IMR-90 (cell line): ENCODE data around the gene GPR32. TPM values are rescaled to one million over a fixed set of nuclear protein-coding genes. Genes with fewer than 3 reads are reported as not detected.

Experiments used
- ATAC-seq: fragments of 200-7000 bp; cut with Tn5 transposase; 2 replicates; pipeline ENCODE4 v1.9.1; 2020; ENCODE audit warnings: low read depth, mild to moderate bottlenecking, moderate library complexity
- BruUV-seq: library from RNA; stranded (reverse); fragments of 400-500 nt; replicated peaks from 2 replicates; lab custom pipeline; 2021; lab: Mats Ljungman, UMichigan
- CTCF ChIA-PET: fragments of 300-600 bp; formaldehyde crosslinking; extraction: SDS; loops from one replicate; lab custom pipeline; 2021; ENCODE audit warnings: antibody characterized with exemption; lab: Yijun Ruan, JAX
- POLR2A ChIA-PET: fragments of 300-600 bp; sonication (Branson Sonifier 250); formaldehyde crosslinking; loops from one replicate; lab custom pipeline; 2022; ENCODE audit warnings: antibody characterized with exemption; ENCODE audit not compliant: unreplicated experiment; lab: Charles Lee
- DNase-seq: peaks from one replicate; pipeline ENCODE4 v3.0.0; 2013
- H2AFZ ChIP-seq: replicated peaks from 2 replicates; pipeline ENCODE3; 2013; ENCODE audit warnings: low read length, mild to moderate bottlenecking; ENCODE audit not compliant: poor library complexity
- H2AK5ac ChIP-seq: 2 replicates; pipeline ENCODE4 v1.6.1; 2013; ENCODE audit warnings: low read depth, low read length, inconsistent platforms
- H2AK9ac ChIP-seq: replicated peaks from 2 replicates; pipeline ENCODE3; 2013; ENCODE audit warnings: mild to moderate bottlenecking, low read depth, low read length, moderate library complexity; ENCODE audit not compliant: poor library complexity
- H2BK120ac ChIP-seq: 2 replicates; pipeline ENCODE4 v1.6.1; 2013; ENCODE audit warnings: low read depth, low read length, inconsistent platforms
- H2BK15ac ChIP-seq: 3 replicates; pipeline ENCODE4 v1.6.1; 2013; ENCODE audit warnings: low read depth, low read length, inconsistent platforms
- H2BK20ac ChIP-seq: 2 replicates; pipeline ENCODE4 v1.6.1; 2013; ENCODE audit warnings: low read depth, mild to moderate bottlenecking, inconsistent platforms, low read length, moderate library complexity
- H2BK5ac ChIP-seq: 2 replicates; pipeline ENCODE4 v1.6.1; 2013; ENCODE audit warnings: mild to moderate bottlenecking, low read depth, low read length, inconsistent platforms; ENCODE audit not compliant: poor library complexity, severe bottlenecking
- H3K14ac ChIP-seq: replicated peaks from 2 replicates; pipeline ENCODE4 v1.6.1; 2013; ENCODE audit warnings: low read depth, low read length, inconsistent platforms
- H3K18ac ChIP-seq: 2 replicates; pipeline ENCODE4 v1.6.1; 2013; ENCODE audit warnings: low read depth, low read length, control low read depth
- H3K23ac ChIP-seq: 2 replicates; pipeline ENCODE4 v1.6.1; 2013; ENCODE audit warnings: low read depth, low read length, inconsistent platforms
- H3K27ac ChIP-seq: 2 replicates; pipeline ENCODE4 v1.5.1; 2013; ENCODE audit warnings: mild to moderate bottlenecking, control low read depth, low read length; ENCODE audit not compliant: insufficient read depth
- H3K27me3 ChIP-seq: 2 replicates; pipeline ENCODE4 v1.6.1; 2013; ENCODE audit warnings: low read length; ENCODE audit not compliant: control insufficient read depth, insufficient read depth
- H3K36me3 ChIP-seq: 2 replicates; pipeline ENCODE4 v1.6.1; 2013; ENCODE audit warnings: low read length, mixed read lengths; ENCODE audit not compliant: control insufficient read depth, insufficient read depth
- H3K4ac ChIP-seq: 2 replicates; pipeline ENCODE4 v1.6.1; 2013; ENCODE audit warnings: low read depth, low read length, inconsistent platforms
- H3K4me1 ChIP-seq: 2 replicates; pipeline ENCODE4 v1.6.1; 2013; ENCODE audit warnings: low read length, mixed read lengths; ENCODE audit not compliant: control insufficient read depth, insufficient read depth
- H3K4me2 ChIP-seq: 2 replicates; pipeline ENCODE4 v1.6.1; 2013; ENCODE audit warnings: low read depth, mild to moderate bottlenecking, control low read depth, low read length, moderate library complexity
- H3K4me3 ChIP-seq: 2 replicates; pipeline ENCODE4 v1.5.1; 2013; ENCODE audit warnings: low read depth, mild to moderate bottlenecking, control low read depth, low read length, moderate library complexity; ENCODE audit not compliant: insufficient read depth
- H3K56ac ChIP-seq: 2 replicates; pipeline ENCODE4 v1.6.1; 2013; ENCODE audit warnings: low read length, inconsistent platforms; ENCODE audit not compliant: insufficient read depth; ENCODE audit errors: extremely low read depth
- H3K79me1 ChIP-seq, 2 experiments: 2 replicates each; pipeline ENCODE4 v1.6.1; 2013; ENCODE audit warnings: low read length in 2 of 2, inconsistent platforms in 1 of 2, low read depth in 1 of 2
- H3K9ac ChIP-seq: 2 replicates; pipeline ENCODE4 v1.6.1; 2013; ENCODE audit warnings: low read depth, low read length, control low read depth
- H3K9me1 ChIP-seq: 2 replicates; pipeline ENCODE4 v1.6.1; 2013; ENCODE audit warnings: low read length, inconsistent platforms; ENCODE audit not compliant: insufficient read depth
- H3K9me3 ChIP-seq: 2 replicates; pipeline ENCODE4 v1.6.1; 2013; ENCODE audit warnings: low read length; ENCODE audit not compliant: control insufficient read depth, insufficient read depth
- H4K20me1 ChIP-seq: 2 replicates; pipeline ENCODE4 v1.6.1; 2013; ENCODE audit warnings: low read length, inconsistent platforms; ENCODE audit not compliant: insufficient read depth
- H4K5ac ChIP-seq: 2 replicates; pipeline ENCODE4 v1.6.1; 2013; ENCODE audit warnings: mild to moderate bottlenecking, low read depth, low read length, control low read depth
- H4K8ac ChIP-seq, 2 experiments: 2 replicates each; pipeline ENCODE4 v1.6.1; 2013; ENCODE audit warnings: low read depth in 2 of 2, low read length in 2 of 2, control low read depth in 1 of 2, inconsistent platforms in 1 of 2
- H4K91ac ChIP-seq: 2 replicates; pipeline ENCODE4 v1.6.1; 2013; ENCODE audit warnings: low read depth, low read length, inconsistent platforms; ENCODE audit not compliant: insufficient read depth
- CEBPB ChIP-seq: IDR thresholded peaks from 2 replicates; pipeline ENCODE4 v1.6.1; 2012; ENCODE audit warnings: low read depth, low read length, improper control_type of control experiment
- CHD1 ChIP-seq: IDR thresholded peaks from 2 replicates; pipeline ENCODE4 v1.6.1; 2012; ENCODE audit warnings: low read depth, low read length, improper control_type of control experiment
- FOS ChIP-seq: fragments of 150-350 bp; IDR thresholded peaks from 2 replicates; pipeline ENCODE4 v1.6.1; 2016; ENCODE audit warnings: low read depth, low read length
- MAFK ChIP-seq: IDR thresholded peaks from 2 replicates; pipeline ENCODE4 v1.6.1; 2012; ENCODE audit warnings: low read depth, low read length, improper control_type of control experiment
- MAZ ChIP-seq: IDR thresholded peaks from 2 replicates; pipeline ENCODE4 v1.6.1; 2012; ENCODE audit warnings: low read depth, mild to moderate bottlenecking, low read length, improper control_type of control experiment, moderate library complexity, borderline replicate concordance
- MXI1 ChIP-seq: IDR thresholded peaks from 2 replicates; pipeline ENCODE4 v1.6.1; 2012; ENCODE audit warnings: low read depth, mild to moderate bottlenecking, low read length, moderate library complexity, borderline replicate concordance
- NFE2L2 ChIP-seq: fragments of 150-350 bp; IDR thresholded peaks from 2 replicates; pipeline ENCODE4 v1.6.1; 2016; ENCODE audit warnings: low read depth, mild to moderate bottlenecking, low read length
- POLR2A ChIP-seq: IDR thresholded peaks from 2 replicates; pipeline ENCODE4 v1.6.1; 2012; ENCODE audit warnings: mild to moderate bottlenecking, low read depth, low read length
- RAD21 ChIP-seq: IDR thresholded peaks from 2 replicates; pipeline ENCODE4 v1.6.1; 2012; ENCODE audit warnings: low read length, improper control_type of control experiment
- RCOR1 ChIP-seq: IDR thresholded peaks from 2 replicates; pipeline ENCODE4 v1.6.1; 2012; ENCODE audit warnings: mild to moderate bottlenecking, low read length, improper control_type of control experiment; ENCODE audit not compliant: insufficient replicate concordance
- RFX5 ChIP-seq: IDR thresholded peaks from 2 replicates; pipeline ENCODE4 v1.8.0; 2012; ENCODE audit warnings: low read depth, mild to moderate bottlenecking, low read length, moderate library complexity
- SMC3 ChIP-seq: fragments of 150-350 bp; IDR thresholded peaks from 2 replicates; pipeline ENCODE4 v1.6.1; 2016; ENCODE audit warnings: low read depth, mild to moderate bottlenecking, antibody characterized with exemption, low read length, moderate library complexity
- WGBS, 2 experiments: methylation state at CpG; one replicate each; pipeline versions ENCODE4 v1.1.5 to v1.1.7; 2013; ENCODE audit warnings: missing lambda C conversion rate in 2 of 2; ENCODE audit not compliant: insufficient read length in 1 of 2; ENCODE audit errors: extremely low coverage in 2 of 2; 5-methylcytosine and 5-hydroxymethylcytosine counted together
- dilution Hi-C: fragments of 300-500 bp; cut with HindIII; formaldehyde crosslinking; loops from one replicate; pipeline ENCODE4 v1.14.3; 2018; ENCODE audit warnings: low sequenced_read_pairs; ENCODE audit not compliant: unreplicated experiment
- in situ Hi-C: fragments of 300-500 bp; cut with MboI; formaldehyde crosslinking; loops from 3 replicates; pipeline ENCODE4 v1.14.3; 2019; ENCODE audit warnings: low sequenced_read_pairs, inconsistent platforms, mixed read lengths
- intact Hi-C: fragments of 100-400 bp; cut with micrococcal nuclease; formaldehyde crosslinking; loops from 2 replicates; pipeline ENCODE4 v1.10.0; 2022
- polyA plus RNA-seq, 3 experiments: library from polyadenylated mRNA; depleted of rRNA; stranded (reverse); fragments of >200 nt; gene quantifications; 2 replicates each; pipeline ENCODE4 v1.2.3, GENCODE V29; 2012; ENCODE audit warnings: low replicate concordance in 1 of 3
- total RNA-seq: library from RNA; depleted of rRNA; stranded (reverse); fragments of >200 nt; gene quantifications from 2 replicates; pipeline ENCODE4 v1.2.3, GENCODE V29; 2012
- TF ChIP-seq, protein P1 (sequence below): fragments of 150-350 bp; IDR thresholded peaks from 2 replicates; pipeline ENCODE4 v1.6.1; 2017; ENCODE audit warnings: mild to moderate bottlenecking, antibody characterized with exemption, low read length, low read depth
- TF ChIP-seq, protein P2 (sequence below): conservative IDR thresholded peaks from 2 replicates; pipeline ENCODE4 v1.5.1; 2012; ENCODE audit warnings: mild to moderate bottlenecking, low read depth, low read length, improper control_type of control experiment
- TF ChIP-seq, protein P3 (sequence below): fragments of 150-350 bp; IDR thresholded peaks from 2 replicates; pipeline ENCODE4 v1.6.1; 2016; ENCODE audit warnings: low read depth, mild to moderate bottlenecking, low read length, moderate library complexity, borderline replicate concordance

Gene GPR32
- total and polyA plus RNA-seq, 2 of the 4 experiments (the other 2 are of a cell fraction) = not detected

DNA sequence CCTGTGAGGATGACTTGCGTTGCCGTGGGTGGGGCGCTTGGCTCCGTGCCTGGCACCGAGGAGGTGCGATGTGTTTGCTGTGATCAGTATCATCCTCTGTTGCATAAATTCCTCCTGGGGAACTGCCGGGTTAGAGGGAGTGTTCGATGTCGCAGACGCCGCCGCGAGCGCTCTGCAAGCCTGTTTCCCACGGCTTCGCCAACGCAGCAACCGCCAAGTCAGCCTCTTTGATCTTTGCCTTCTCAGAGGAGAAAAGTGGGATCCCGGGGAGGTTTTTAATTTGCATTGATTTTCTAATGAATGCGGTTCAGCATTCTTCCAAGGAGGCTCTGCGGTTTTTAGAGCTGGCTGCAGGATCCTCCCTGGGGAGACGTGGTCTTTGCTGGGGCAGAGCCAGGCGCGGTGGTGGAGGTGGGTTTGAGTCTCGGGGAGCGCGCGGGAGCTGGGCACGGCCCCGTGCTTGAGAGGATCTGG, 7.6 kb downstream of the GPR32 start:
- no peak overlapping the region for H3K18ac ChIP-seq
- no peak overlapping the region for H2BK20ac ChIP-seq
- TF ChIP-seq FOS (no peak), MAZ (no peak), CHD1 (no peak), SMC3 (no peak), MAFK (no peak), RAD21 (no peak), CEBPB (no peak), NFE2L2 (no peak), RCOR1 (no peak), RFX5 (no peak), MXI1 (no peak), POLR2A (no peak)
- TF ChIP-seq, protein P1, sequence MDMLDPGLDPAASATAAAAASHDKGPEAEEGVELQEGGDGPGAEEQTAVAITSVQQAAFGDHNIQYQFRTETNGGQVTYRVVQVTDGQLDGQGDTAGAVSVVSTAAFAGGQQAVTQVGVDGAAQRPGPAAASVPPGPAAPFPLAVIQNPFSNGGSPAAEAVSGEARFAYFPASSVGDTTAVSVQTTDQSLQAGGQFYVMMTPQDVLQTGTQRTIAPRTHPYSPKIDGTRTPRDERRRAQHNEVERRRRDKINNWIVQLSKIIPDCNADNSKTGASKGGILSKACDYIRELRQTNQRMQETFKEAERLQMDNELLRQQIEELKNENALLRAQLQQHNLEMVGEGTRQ = no peak
- TF ChIP-seq, protein P2, sequence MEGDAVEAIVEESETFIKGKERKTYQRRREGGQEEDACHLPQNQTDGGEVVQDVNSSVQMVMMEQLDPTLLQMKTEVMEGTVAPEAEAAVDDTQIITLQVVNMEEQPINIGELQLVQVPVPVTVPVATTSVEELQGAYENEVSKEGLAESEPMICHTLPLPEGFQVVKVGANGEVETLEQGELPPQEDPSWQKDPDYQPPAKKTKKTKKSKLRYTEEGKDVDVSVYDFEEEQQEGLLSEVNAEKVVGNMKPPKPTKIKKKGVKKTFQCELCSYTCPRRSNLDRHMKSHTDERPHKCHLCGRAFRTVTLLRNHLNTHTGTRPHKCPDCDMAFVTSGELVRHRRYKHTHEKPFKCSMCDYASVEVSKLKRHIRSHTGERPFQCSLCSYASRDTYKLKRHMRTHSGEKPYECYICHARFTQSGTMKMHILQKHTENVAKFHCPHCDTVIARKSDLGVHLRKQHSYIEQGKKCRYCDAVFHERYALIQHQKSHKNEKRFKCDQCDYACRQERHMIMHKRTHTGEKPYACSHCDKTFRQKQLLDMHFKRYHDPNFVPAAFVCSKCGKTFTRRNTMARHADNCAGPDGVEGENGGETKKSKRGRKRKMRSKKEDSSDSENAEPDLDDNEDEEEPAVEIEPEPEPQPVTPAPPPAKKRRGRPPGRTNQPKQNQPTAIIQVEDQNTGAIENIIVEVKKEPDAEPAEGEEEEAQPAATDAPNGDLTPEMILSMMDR = no peak
- TF ChIP-seq, protein P3, sequence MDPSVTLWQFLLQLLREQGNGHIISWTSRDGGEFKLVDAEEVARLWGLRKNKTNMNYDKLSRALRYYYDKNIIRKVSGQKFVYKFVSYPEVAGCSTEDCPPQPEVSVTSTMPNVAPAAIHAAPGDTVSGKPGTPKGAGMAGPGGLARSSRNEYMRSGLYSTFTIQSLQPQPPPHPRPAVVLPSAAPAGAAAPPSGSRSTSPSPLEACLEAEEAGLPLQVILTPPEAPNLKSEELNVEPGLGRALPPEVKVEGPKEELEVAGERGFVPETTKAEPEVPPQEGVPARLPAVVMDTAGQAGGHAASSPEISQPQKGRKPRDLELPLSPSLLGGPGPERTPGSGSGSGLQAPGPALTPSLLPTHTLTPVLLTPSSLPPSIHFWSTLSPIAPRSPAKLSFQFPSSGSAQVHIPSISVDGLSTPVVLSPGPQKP = no peak
- H4K8ac ChIP-seq = no peak overlapping the region
- POLR2A ChIA-PET = no interaction called here
- CTCF ChIA-PET = interaction anchor here (1.0 kb wide), 1 partner anchor 240 kb away, joined by 6 read pairs; no protein-coding TSS in a partner anchor
- H2BK5ac ChIP-seq = no peak overlapping the region
- no peak overlapping the region for H3K4me2 ChIP-seq
- in situ Hi-C loops = loop anchor here (5.0 kb wide), 1 partner anchor 71 kb away; no protein-coding TSS in a partner anchor
- peaks cover 32% of the 10 kb centered on the region for H3K27me3 ChIP-seq
- H3K4ac ChIP-seq = no peak overlapping the region
- H2AK5ac ChIP-seq = no peak overlapping the region
- H2AFZ ChIP-seq = no peak overlapping the region
- no peak overlapping the region for H4K5ac ChIP-seq
- DNase-seq (peak; percentile 14), ATAC-seq (peak; percentile 24; the same call in 1 of the 2 replicates)
- H3K14ac ChIP-seq = no peak overlapping the region
- H3K4me1 ChIP-seq = no peaks in the 10 kb centered on the region
- H3K9me1 ChIP-seq = no peaks in the 10 kb centered on the region
- H3K9ac ChIP-seq = no peak overlapping the region
- H4K91ac ChIP-seq = no peak overlapping the region
- no peaks in the 10 kb centered on the region for H3K36me3 ChIP-seq
- intact Hi-C loops = no loop called here
- no peak overlapping the region for H2BK15ac ChIP-seq
- no peaks in the 10 kb centered on the region for H4K20me1 ChIP-seq
- dilution Hi-C loops = no loop called here
- WGBS, 2 experiments = 3% methylated on average over 18 of the region's 30 CpGs; no CpG with 5 or more reads in 1 of the 2 experiments
- H3K9me3 ChIP-seq = no peaks in the 10 kb centered on the region
- no peak overlapping the region for H3K4me3 ChIP-seq
- no peak overlapping the region for H3K27ac ChIP-seq
- H3K79me1 ChIP-seq = no peaks in the 10 kb centered on the region
- H3K56ac ChIP-seq = no peak overlapping the region
- H2BK120ac ChIP-seq = no peak overlapping the region
- no TSS peak for BruUV-seq
- no peak overlapping the region for H2AK9ac ChIP-seq
- H3K23ac ChIP-seq = no peak overlapping the region
